H9 (cell line): ENCODE data around the gene LCP1. TPM values are rescaled to one million over a fixed set of nuclear protein-coding genes. Genes with fewer than 3 reads are reported as not detected.

ENCODE experiments used
- DNase-seq: peaks from one replicate; pipeline ENCODE4 v3.0.0-alpha.2; 2017
- H2AFZ ChIP-seq: one replicate; pipeline ENCODE4 v1.6.1; 2013; ENCODE audit warnings: mild to moderate bottlenecking, low read length, control low read depth, moderate library complexity
- H2AK5ac ChIP-seq: 2 replicates; pipeline ENCODE4 v1.6.1; 2013; ENCODE audit warnings: low read length, control low read depth, mixed read lengths; ENCODE audit not compliant: insufficient read length
- H2BK120ac ChIP-seq: one replicate; pipeline ENCODE4 v1.6.1; 2013; ENCODE audit warnings: low read depth, mild to moderate bottlenecking, low read length, control low read depth, inconsistent platforms; ENCODE audit not compliant: poor library complexity, severe bottlenecking
- H2BK12ac ChIP-seq: 2 replicates; pipeline ENCODE4 v1.6.1; 2013; ENCODE audit warnings: low read length, control low read depth, mixed read lengths, low read depth; ENCODE audit not compliant: insufficient read length
- H2BK15ac ChIP-seq: 2 replicates; pipeline ENCODE4 v1.6.1; 2013; ENCODE audit warnings: low read depth, low read length, control low read depth
- H2BK20ac ChIP-seq: one replicate; pipeline ENCODE4 v1.6.1; 2013; ENCODE audit warnings: low read depth, mild to moderate bottlenecking, low read length, control low read depth, inconsistent platforms; ENCODE audit not compliant: poor library complexity, severe bottlenecking
- H2BK5ac ChIP-seq: 2 replicates; pipeline ENCODE4 v1.6.1; 2013; ENCODE audit warnings: low read length, control low read depth, mixed read lengths; ENCODE audit not compliant: insufficient read length
- H3K14ac ChIP-seq: 2 replicates; pipeline ENCODE4 v1.6.1; 2013; ENCODE audit warnings: low read length, control low read depth; ENCODE audit not compliant: insufficient read depth
- H3K18ac ChIP-seq: 2 replicates; pipeline ENCODE4 v1.6.1; 2013; ENCODE audit warnings: low read depth, mild to moderate bottlenecking, mixed read lengths, low read length, control low read depth; ENCODE audit not compliant: insufficient read length
- H3K23ac ChIP-seq: 2 replicates; pipeline ENCODE4 v1.6.1; 2013; ENCODE audit warnings: low read length, control low read depth, mixed read lengths, low read depth; ENCODE audit not compliant: insufficient read length
- H3K23me2 ChIP-seq: 2 replicates; pipeline ENCODE4 v1.6.1; 2013; ENCODE audit warnings: low read depth, mild to moderate bottlenecking, mixed read lengths, low read length, control low read depth; ENCODE audit not compliant: insufficient read length, poor library complexity, severe bottlenecking
- H3K27ac ChIP-seq: 2 replicates; pipeline ENCODE4 v1.5.1; 2013; ENCODE audit warnings: low read length, control low read depth, mixed read lengths, low read depth; ENCODE audit not compliant: insufficient read length
- H3K27me3 ChIP-seq: 2 replicates; pipeline ENCODE4 v1.6.1; 2013; ENCODE audit warnings: low read length, control low read depth, inconsistent platforms; ENCODE audit not compliant: insufficient read depth
- H3K4ac ChIP-seq: 2 replicates; pipeline ENCODE4 v1.6.1; 2013; ENCODE audit warnings: low read depth, mild to moderate bottlenecking, control low read depth, inconsistent platforms, low read length, moderate library complexity
- H3K4me1 ChIP-seq: 2 replicates; pipeline ENCODE4 v1.6.1; 2013; ENCODE audit warnings: low read length, control low read depth, inconsistent platforms; ENCODE audit not compliant: insufficient read depth
- H3K4me2 ChIP-seq: 2 replicates; pipeline ENCODE4 v1.6.1; 2013; ENCODE audit warnings: low read length, control low read depth, mixed read lengths; ENCODE audit not compliant: insufficient read length, insufficient read depth
- H3K56ac ChIP-seq: 2 replicates; pipeline ENCODE4 v1.6.1; 2013; ENCODE audit warnings: low read depth, mild to moderate bottlenecking, mixed read lengths, low read length, control low read depth; ENCODE audit not compliant: insufficient read length
- H3K79me1 ChIP-seq: 2 replicates; pipeline ENCODE4 v1.6.1; 2013; ENCODE audit warnings: low read depth, mild to moderate bottlenecking, moderate library complexity, low read length, control low read depth, inconsistent platforms; ENCODE audit not compliant: insufficient read depth, poor library complexity, severe bottlenecking
- H3K79me2 ChIP-seq: 2 replicates; pipeline ENCODE4 v1.6.1; 2013; ENCODE audit warnings: low read length, control low read depth, inconsistent platforms; ENCODE audit not compliant: insufficient read depth
- H3K9ac ChIP-seq: 2 replicates; pipeline ENCODE4 v1.6.1; 2013; ENCODE audit warnings: low read length, control low read depth, mixed read lengths; ENCODE audit not compliant: insufficient read length; ENCODE audit errors: extremely low read depth
- H3K9me3 ChIP-seq: one replicate; pipeline ENCODE4 v1.6.1; 2013; ENCODE audit warnings: low read depth, low read length, inconsistent platforms; ENCODE audit not compliant: control insufficient read depth
- H3T11ph ChIP-seq: one replicate; pipeline ENCODE4 v1.6.1; 2013; ENCODE audit warnings: mild to moderate bottlenecking, low read length, control low read depth, inconsistent platforms
- H4K20me1 ChIP-seq: one replicate; pipeline ENCODE4 v1.6.1; 2013; ENCODE audit not compliant: control insufficient read depth, insufficient read length, insufficient read depth
- H4K5ac ChIP-seq: 2 replicates; pipeline ENCODE4 v1.6.1; 2013; ENCODE audit warnings: low read depth, mild to moderate bottlenecking, mixed read lengths, low read length, control low read depth; ENCODE audit not compliant: insufficient read length
- H4K8ac ChIP-seq: replicated peaks from 2 replicates; pipeline ENCODE4 v1.6.1; 2013; ENCODE audit warnings: low read length, control low read depth, mixed read lengths, low read depth; ENCODE audit not compliant: insufficient read length
- H4K91ac ChIP-seq: 2 replicates; pipeline ENCODE4 v1.6.1; 2013; ENCODE audit warnings: low read depth, mild to moderate bottlenecking, moderate library complexity, mixed read lengths, low read length, control low read depth; ENCODE audit not compliant: insufficient read length
- H3K27ac Mint-ChIP-seq, 3 experiments: 2 replicates in 2 of 3; 3 replicates in 1 of 3; pipeline ENCODE4 v1.8.0; 2020 to 2021; ENCODE audit warnings: mixed read lengths in 3 of 3, mild to moderate bottlenecking in 1 of 3, moderate library complexity in 1 of 3
- H3K27me3 Mint-ChIP-seq: 2 replicates; pipeline ENCODE4 v1.8.0; 2021; ENCODE audit warnings: low read depth, mild to moderate bottlenecking, moderate library complexity, mixed read lengths
- H3K36me3 Mint-ChIP-seq, 3 experiments: 2 replicates in 2 of 3; 3 replicates in 1 of 3; pipeline ENCODE4 v1.8.0; 2020 to 2021; ENCODE audit warnings: low read depth in 3 of 3, mixed read lengths in 3 of 3; ENCODE audit not compliant: insufficient read depth in 1 of 3
- H3K4me1 Mint-ChIP-seq, 2 experiments: 2 replicates each; pipeline ENCODE4 v1.8.0; 2020; ENCODE audit warnings: mixed read lengths in 2 of 2
- H3K4me3 Mint-ChIP-seq, 2 experiments: 2 replicates in 1 of 2; 3 replicates in 1 of 2; pipeline ENCODE4 v1.8.0; 2020 to 2021; ENCODE audit warnings: mild to moderate bottlenecking in 2 of 2, mixed read lengths in 2 of 2, moderate library complexity in 1 of 2
- H3K9me3 Mint-ChIP-seq, 2 experiments: 2 replicates in 1 of 2; 3 replicates in 1 of 2; pipeline ENCODE4 v1.8.0; 2020; ENCODE audit warnings: mild to moderate bottlenecking in 2 of 2, mixed read lengths in 2 of 2, moderate library complexity in 1 of 2
- WGBS: extraction: QIAGEN DNeasy Blood & Tissue Kit; methylation state at CpG from one replicate; pipeline ENCODE4 v1.1.7; 2013; ENCODE audit warnings: missing lambda C conversion rate, low lambda C conversion rate, mixed read lengths; ENCODE audit not compliant: insufficient read length; ENCODE audit errors: extremely low coverage; 5-methylcytosine and 5-hydroxymethylcytosine counted together
- total RNA-seq: library from RNA; stranded (reverse); gene quantifications from 2 replicates; pipeline ENCODE4 v1.2.1, GENCODE V29; 2021
- TF ChIP-seq, protein P1 (sequence below): fragments of 200-600 bp; sonication (generic); conservative IDR thresholded peaks from 3 replicates; pipeline ENCODE4 v1.8.0; 2021; ENCODE audit warnings: antibody characterized with exemption, mild to moderate bottlenecking

LCP1 gene
- total RNA-seq, 1 experiment from 2014 or later: 0.81 TPM

DNA sequence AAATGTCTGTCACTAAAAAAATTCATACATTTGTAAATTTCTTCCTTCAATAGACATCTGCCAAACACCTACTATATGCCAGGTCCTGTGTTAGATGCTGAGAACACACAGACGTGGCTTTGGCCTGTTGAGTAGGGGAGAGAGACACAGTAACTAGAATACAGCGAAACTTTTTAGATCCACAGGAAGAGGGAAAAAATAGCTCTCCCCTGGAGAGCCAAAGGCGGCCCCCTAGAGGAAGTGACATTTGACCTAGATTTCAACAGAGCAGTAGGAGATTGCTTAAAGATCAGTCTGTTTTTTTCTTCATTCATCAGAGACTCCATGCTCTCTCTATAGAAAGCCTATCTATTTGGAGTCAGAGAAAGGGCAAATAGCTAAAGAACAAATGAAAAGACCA, 11.3 kb downstream of the LCP1 start:
- no CpG with 5 or more reads among the region's 3 CpGs for WGBS
- Histone ChIP-seq H2BK5ac (no peak overlapping the region), H4K8ac (no peak overlapping the region), H4K20me1 (no peaks in the 10 kb centered on the region), H3K9me3 (no peaks in the 10 kb centered on the region), H3T11ph (no peak overlapping the region), H2AFZ (no peak overlapping the region), H3K27me3 (no peaks in the 10 kb centered on the region), H2BK12ac (no peak overlapping the region), H3K18ac (no peak overlapping the region), H3K56ac (no peak overlapping the region), H3K14ac (no peak overlapping the region), H3K27ac (no peak overlapping the region), H3K9ac (no peak overlapping the region), H2BK20ac (no peak overlapping the region), H3K4me2 (no peak overlapping the region), H2AK5ac (no peak overlapping the region), H4K5ac (no peak overlapping the region), H2BK120ac (no peak overlapping the region), H3K79me2 (no peaks in the 10 kb centered on the region), H3K4ac (no peak overlapping the region), H3K23ac (no peak overlapping the region), H2BK15ac (no peak overlapping the region), H3K79me1 (no peaks in the 10 kb centered on the region), H3K4me1 (no peaks in the 10 kb centered on the region), H3K23me2 (no peaks in the 10 kb centered on the region), H4K91ac (no peak overlapping the region)
- Mint-ChIP-seq H3K36me3 (no peaks in the 10 kb centered on the region), H3K4me1 (peaks cover 12 to 16% of the 10 kb centered on the region in 2 experiments), H3K4me3 (no peak overlapping the region), H3K27ac (no peak overlapping the region; a peak in 1 of 7 replicates), H3K9me3 (no peaks in the 10 kb centered on the region), H3K27me3 (peaks cover 28% of the 10 kb centered on the region)
- DNase-seq: no peak
- TF ChIP-seq, protein P1, sequence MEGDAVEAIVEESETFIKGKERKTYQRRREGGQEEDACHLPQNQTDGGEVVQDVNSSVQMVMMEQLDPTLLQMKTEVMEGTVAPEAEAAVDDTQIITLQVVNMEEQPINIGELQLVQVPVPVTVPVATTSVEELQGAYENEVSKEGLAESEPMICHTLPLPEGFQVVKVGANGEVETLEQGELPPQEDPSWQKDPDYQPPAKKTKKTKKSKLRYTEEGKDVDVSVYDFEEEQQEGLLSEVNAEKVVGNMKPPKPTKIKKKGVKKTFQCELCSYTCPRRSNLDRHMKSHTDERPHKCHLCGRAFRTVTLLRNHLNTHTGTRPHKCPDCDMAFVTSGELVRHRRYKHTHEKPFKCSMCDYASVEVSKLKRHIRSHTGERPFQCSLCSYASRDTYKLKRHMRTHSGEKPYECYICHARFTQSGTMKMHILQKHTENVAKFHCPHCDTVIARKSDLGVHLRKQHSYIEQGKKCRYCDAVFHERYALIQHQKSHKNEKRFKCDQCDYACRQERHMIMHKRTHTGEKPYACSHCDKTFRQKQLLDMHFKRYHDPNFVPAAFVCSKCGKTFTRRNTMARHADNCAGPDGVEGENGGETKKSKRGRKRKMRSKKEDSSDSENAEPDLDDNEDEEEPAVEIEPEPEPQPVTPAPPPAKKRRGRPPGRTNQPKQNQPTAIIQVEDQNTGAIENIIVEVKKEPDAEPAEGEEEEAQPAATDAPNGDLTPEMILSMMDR: no peak; the same call in 2 of the 3 replicates
